Liver (tissue), 3 donors: ENCODE results near the gene APELA.

ENCODE experiments used
- CTCF ChIP-seq: fragments of 150-350 bp; IDR thresholded peaks from 2 replicates; pipeline ENCODE4 v1.5.1; 2017; ENCODE audit warnings: improper control_type of control experiment, low read depth, low read length; ENCODE audit not compliant: missing input control
- EGR1 ChIP-seq, 2 donors: IDR thresholded peaks; 2 replicates each; pipeline ENCODE4 v1.6.1; 2016 to 2018; ENCODE audit warnings: antibody characterized with exemption in 2 of 2, low read depth in 2 of 2
- HNF4A ChIP-seq, 2 donors: conservative IDR thresholded peaks; 2 replicates each; pipeline ENCODE4 v1.6.1; 2016; ENCODE audit warnings: antibody characterized with exemption in 2 of 2, mild to moderate bottlenecking in 2 of 2
- MAX ChIP-seq: IDR thresholded peaks from 2 replicates; pipeline ENCODE4 v1.6.1; 2016; ENCODE audit warnings: antibody characterized with exemption
- ZBTB33 ChIP-seq: IDR thresholded peaks from 2 replicates; pipeline ENCODE4 v1.6.1; 2016; ENCODE audit warnings: antibody characterized with exemption
- donor health status: healthy.
- donor health status: healthy.

- TF ChIP-seq CTCF (no peak), EGR1 (IDR thresholded peaks at IDR 0.05; ENCODE audit: low read depth in 2 of 2) (no peak), HNF4A (conservative IDR thresholded peaks at IDR 0.05) (no peak), ZBTB33 (no peak), MAX (no peak)
Observed at GRCh38 chr4:164904941-164905340, 28.0 kb downstream of the APELA start.
